NT2/D1 (cell line): ENCODE measurements around the gene BRICD5.

Experiments
- SUZ12 ChIP-seq: IDR thresholded peaks from 2 replicates; pipeline ENCODE4 v1.6.1; 2011; ENCODE audit not compliant: insufficient read length, insufficient read depth; ENCODE audit errors: extremely low read depth
- YY1 ChIP-seq: IDR thresholded peaks from 2 replicates; pipeline ENCODE4 v1.6.1; 2011; ENCODE audit not compliant: insufficient read length, insufficient read depth
- ZNF274 ChIP-seq: IDR thresholded peaks from 2 replicates; pipeline ENCODE4 v1.6.1; 2011; ENCODE audit warnings: mild to moderate bottlenecking, low read depth, low read length

GRCh38 chr16:2237102-2237482 is 26.4 kb upstream of the BRICD5 start:
- TF ChIP-seq YY1 (no peak), ZNF274 (no peak), SUZ12 (no peak)
